COR-L47 (cell line): ENCODE measurements around the gene HUNK.
"Not testable (repeated sequence)": the region's sequence is repeated elsewhere in the genome, so short reads cannot be mapped to it uniquely, and the experiment has no call there.

Source experiments
- DNase-seq: peaks from one replicate; lab custom pipeline; 2025; lab: John Stamatoyannopoulos, UW

The HUNK gene

GRCh38 chr21:31872452-31873274 is at the start of gene HUNK:
HUNK (plus strand) TSS chr21:31873020; CDS start chr21:31873675, 655 bp downstream.
- peak; percentile 70 for DNase-seq

- DNase-seq = no peak
Measured at GRCh38 chr21:31829736-31830472, 42.9 kb upstream of the HUNK start.

- no peak for DNase-seq
Measured at GRCh38 chr21:31830701-31831100, 42.1 kb upstream of the HUNK start.

GRCh38 chr21:31837041-31837440 is 35.8 kb upstream of the HUNK start:
- no peak for DNase-seq

- no peak for DNase-seq
Measured at GRCh38 chr21:31837618-31838390, 35.0 kb upstream of the HUNK start.

GRCh38 chr21:31838586-31839355 is 34.0 kb upstream of the HUNK start:
- no peak for DNase-seq

GRCh38 chr21:31844206-31844605 is 28.6 kb upstream of the HUNK start:
- no peak for DNase-seq

GRCh38 chr21:31845151-31845729 is 27.6 kb upstream of the HUNK start:
- DNase-seq = no peak

- DNase-seq = no peak
Measured at GRCh38 chr21:31846690-31847089, 26.1 kb upstream of the HUNK start.

GRCh38 chr21:31847761-31848160 is 25.1 kb upstream of the HUNK start:
- DNase-seq = no peak

GRCh38 chr21:31848326-31848985 is 24.4 kb upstream of the HUNK start:
- no peak for DNase-seq

- DNase-seq = no peak
Measured at GRCh38 chr21:31850886-31851285, 21.9 kb upstream of the HUNK start.

GRCh38 chr21:31855180-31855579 is 17.6 kb upstream of the HUNK start:
- DNase-seq = no peak

GRCh38 chr21:31857096-31857495 is 15.7 kb upstream of the HUNK start:
- no peak for DNase-seq

- DNase-seq = not testable (repeated sequence)
Measured at GRCh38 chr21:31857631-31858030, 15.2 kb upstream of the HUNK start.

GRCh38 chr21:31860851-31861250 is 12.0 kb upstream of the HUNK start:
- DNase-seq = no peak

GRCh38 chr21:31862078-31862477 is 10.7 kb upstream of the HUNK start:
- DNase-seq = no peak

GRCh38 chr21:31865429-31865970 is 7.3 kb upstream of the HUNK start:
- DNase-seq = no peak

- DNase-seq = peak; percentile 95
Measured at GRCh38 chr21:31866077-31866511, 6.7 kb upstream of the HUNK start.

- DNase-seq = no peak
Measured at GRCh38 chr21:31869750-31870149, 3.1 kb upstream of the HUNK start.
